ENCODE data around the gene SUCLA2. TPM values are rescaled to one million over a fixed set of nuclear protein-coding genes. Genes with fewer than 3 reads are reported as not detected.

Gene SUCLA2
- total and polyA plus RNA-seq, 2 experiments from 2014 or later = 48.6 to 69.8 TPM

- peaks cover 47% of the 10 kb centered on the region for H3K36me3 ChIP-seq (ENCODE audit: low read depth)
- 93% methylated on average over 3 of the region's 3 CpGs for WGBS, 2 experiments (ENCODE audit: low coverage in 1 of 2, low lambda C conversion rate in 2 of 2, missing lambda C conversion rate in 2 of 2)
- in situ Hi-C loops (cut with MboI) = no loop called here
Measured at GRCh38 chr13:47964863-47965262, 36.2 kb downstream of the SUCLA2 start.

GRCh38 chr13:47962237-47962636 is 38.8 kb downstream of the SUCLA2 start:
- Histone ChIP-seq H3K4me3 (no peak overlapping the region), H4K20me1 (ENCODE audit: insufficient read depth) (no peaks in the 10 kb centered on the region), H3K79me2 (ENCODE audit: insufficient read depth) (no peaks in the 10 kb centered on the region), H3K9me2 (ENCODE audit: insufficient read depth) (no peaks in the 10 kb centered on the region), H3K9me3 (ENCODE audit: low read depth) (no peaks in the 10 kb centered on the region), H3K4me2 (ENCODE audit: unreplicated experiment) (no peak overlapping the region), H3K4me1 (ENCODE audit: insufficient read depth) (no peaks in the 10 kb centered on the region), H3K9ac (no peak overlapping the region), H3F3A (ENCODE audit: insufficient read depth) (no peaks in the 10 kb centered on the region), H3K27me3 (replicated peaks; ENCODE audit: insufficient read depth) (no peaks in the 10 kb centered on the region), H3K27ac (no peak overlapping the region), H2AFZ (no peak overlapping the region), H3K36me3 (ENCODE audit: low read depth) (peaks cover 58% of the 10 kb centered on the region)
- TF ChIP-seq EZH2phosphoT487 (IDR thresholded peaks at IDR 0.05; ENCODE audit: insufficient read depth, low read depth) (no peak), EZH2 (IDR thresholded peaks at IDR 0.05; ENCODE audit: insufficient read depth, poor library complexity, severe bottlenecking) (no peak)
- WGBS, 2 experiments (ENCODE audit: low coverage in 1 of 2, low lambda C conversion rate in 2 of 2, missing lambda C conversion rate in 2 of 2) = 97 to 100% methylated on average over 1 of the region's 1 CpG
- in situ Hi-C loops (cut with MboI) = no loop called here
- no peak for DNase-seq

More at GRCh38 chr13:47964863-47965262, 36.2 kb downstream of the SUCLA2 start:
- Histone ChIP-seq H4K20me1 (ENCODE audit: insufficient read depth) (no peaks in the 10 kb centered on the region), H2AFZ (no peak overlapping the region), H3K4me2 (ENCODE audit: unreplicated experiment) (no peak overlapping the region), H3K27me3 (replicated peaks; ENCODE audit: insufficient read depth) (no peaks in the 10 kb centered on the region), H3F3A (ENCODE audit: insufficient read depth) (no peaks in the 10 kb centered on the region), H3K9me3 (ENCODE audit: low read depth) (no peaks in the 10 kb centered on the region), H3K9me2 (ENCODE audit: insufficient read depth) (no peaks in the 10 kb centered on the region), H3K9ac (no peak overlapping the region), H3K27ac (no peak overlapping the region), H3K4me3 (no peak overlapping the region), H3K4me1 (ENCODE audit: insufficient read depth) (no peaks in the 10 kb centered on the region), H3K79me2 (ENCODE audit: insufficient read depth) (no peaks in the 10 kb centered on the region)
- peak; percentile 16 for DNase-seq
- TF ChIP-seq EZH2 (IDR thresholded peaks at IDR 0.05; ENCODE audit: insufficient read depth, poor library complexity, severe bottlenecking) = no peak
- TF ChIP-seq EZH2phosphoT487 (IDR thresholded peaks at IDR 0.05; ENCODE audit: insufficient read depth, low read depth) = no peak

- H3K4me2 ChIP-seq (ENCODE audit: unreplicated experiment) = no peak overlapping the region
- no peaks in the 10 kb centered on the region for H3K27me3 ChIP-seq (replicated peaks; ENCODE audit: insufficient read depth)
- no peaks in the 10 kb centered on the region for H3K79me2 ChIP-seq (ENCODE audit: insufficient read depth)
- no peaks in the 10 kb centered on the region for H3K9me3 ChIP-seq (ENCODE audit: low read depth)
- TF ChIP-seq EZH2 (IDR thresholded peaks at IDR 0.05; ENCODE audit: insufficient read depth, poor library complexity, severe bottlenecking) (no peak), EZH2phosphoT487 (IDR thresholded peaks at IDR 0.05; ENCODE audit: insufficient read depth, low read depth) (no peak)
- H3K4me3 ChIP-seq = no peak overlapping the region
- no peaks in the 10 kb centered on the region for H3F3A ChIP-seq (ENCODE audit: insufficient read depth)
- H3K27ac ChIP-seq = no peak overlapping the region
- no peaks in the 10 kb centered on the region for H4K20me1 ChIP-seq (ENCODE audit: insufficient read depth)
- H2AFZ ChIP-seq = no peak overlapping the region
- no peaks in the 10 kb centered on the region for H3K4me1 ChIP-seq (ENCODE audit: insufficient read depth)
- in situ Hi-C loops (cut with MboI) = no loop called here
- no peaks in the 10 kb centered on the region for H3K9me2 ChIP-seq (ENCODE audit: insufficient read depth)
- 99 to 100% methylated on average over 1 to 4 of the region's 4 CpGs for WGBS, 2 experiments (ENCODE audit: low coverage in 1 of 2, low lambda C conversion rate in 2 of 2, missing lambda C conversion rate in 2 of 2)
- no peak for DNase-seq
- peaks cover 51% of the 10 kb centered on the region for H3K36me3 ChIP-seq (ENCODE audit: low read depth)
- H3K9ac ChIP-seq = no peak overlapping the region
Measured at GRCh38 chr13:47959468-47960247, 41.4 kb downstream of the SUCLA2 start.

GRCh38 chr13:47957073-47957472 is 44.0 kb downstream of the SUCLA2 start:
- DNase-seq = no peak
- H3K36me3 ChIP-seq (ENCODE audit: low read depth) = peaks cover 41% of the 10 kb centered on the region
- no peaks in the 10 kb centered on the region for H4K20me1 ChIP-seq (ENCODE audit: insufficient read depth)
- no peaks in the 10 kb centered on the region for H3K9me3 ChIP-seq (ENCODE audit: low read depth)
- H3K79me2 ChIP-seq (ENCODE audit: insufficient read depth) = no peaks in the 10 kb centered on the region
- H3K27me3 ChIP-seq (replicated peaks; ENCODE audit: insufficient read depth) = no peaks in the 10 kb centered on the region
- no peak overlapping the region for H3K4me3 ChIP-seq
- no peaks in the 10 kb centered on the region for H3F3A ChIP-seq (ENCODE audit: insufficient read depth)
- H3K4me2 ChIP-seq (ENCODE audit: unreplicated experiment) = no peak overlapping the region
- WGBS, 2 experiments (ENCODE audit: low coverage in 1 of 2, low lambda C conversion rate in 2 of 2, missing lambda C conversion rate in 2 of 2) = 96% methylated on average over 5 of the region's 5 CpGs
- no peak for TF ChIP-seq EZH2 (IDR thresholded peaks at IDR 0.05; ENCODE audit: insufficient read depth, poor library complexity, severe bottlenecking)
- no peak for TF ChIP-seq EZH2phosphoT487 (IDR thresholded peaks at IDR 0.05; ENCODE audit: insufficient read depth, low read depth)
- H3K27ac ChIP-seq = no peak overlapping the region
- no peak overlapping the region for H3K9ac ChIP-seq
- H3K4me1 ChIP-seq (ENCODE audit: insufficient read depth) = no peaks in the 10 kb centered on the region
- in situ Hi-C loops (cut with MboI) = no loop called here
- no peak overlapping the region for H2AFZ ChIP-seq
- H3K9me2 ChIP-seq (ENCODE audit: insufficient read depth) = no peaks in the 10 kb centered on the region

Data from GM23248 (cell line).